Measurements from ENCODE around the gene PAPOLG. TPM values are rescaled to one million over a fixed set of nuclear protein-coding genes. Genes with fewer than 3 reads are reported as not detected.

The PAPOLG gene
- polyA plus RNA-seq (2013, experiment 1 of 2) = 10.3 TPM
- polyA plus RNA-seq (2013, experiment 2 of 2) = 10.4 TPM

DNA sequence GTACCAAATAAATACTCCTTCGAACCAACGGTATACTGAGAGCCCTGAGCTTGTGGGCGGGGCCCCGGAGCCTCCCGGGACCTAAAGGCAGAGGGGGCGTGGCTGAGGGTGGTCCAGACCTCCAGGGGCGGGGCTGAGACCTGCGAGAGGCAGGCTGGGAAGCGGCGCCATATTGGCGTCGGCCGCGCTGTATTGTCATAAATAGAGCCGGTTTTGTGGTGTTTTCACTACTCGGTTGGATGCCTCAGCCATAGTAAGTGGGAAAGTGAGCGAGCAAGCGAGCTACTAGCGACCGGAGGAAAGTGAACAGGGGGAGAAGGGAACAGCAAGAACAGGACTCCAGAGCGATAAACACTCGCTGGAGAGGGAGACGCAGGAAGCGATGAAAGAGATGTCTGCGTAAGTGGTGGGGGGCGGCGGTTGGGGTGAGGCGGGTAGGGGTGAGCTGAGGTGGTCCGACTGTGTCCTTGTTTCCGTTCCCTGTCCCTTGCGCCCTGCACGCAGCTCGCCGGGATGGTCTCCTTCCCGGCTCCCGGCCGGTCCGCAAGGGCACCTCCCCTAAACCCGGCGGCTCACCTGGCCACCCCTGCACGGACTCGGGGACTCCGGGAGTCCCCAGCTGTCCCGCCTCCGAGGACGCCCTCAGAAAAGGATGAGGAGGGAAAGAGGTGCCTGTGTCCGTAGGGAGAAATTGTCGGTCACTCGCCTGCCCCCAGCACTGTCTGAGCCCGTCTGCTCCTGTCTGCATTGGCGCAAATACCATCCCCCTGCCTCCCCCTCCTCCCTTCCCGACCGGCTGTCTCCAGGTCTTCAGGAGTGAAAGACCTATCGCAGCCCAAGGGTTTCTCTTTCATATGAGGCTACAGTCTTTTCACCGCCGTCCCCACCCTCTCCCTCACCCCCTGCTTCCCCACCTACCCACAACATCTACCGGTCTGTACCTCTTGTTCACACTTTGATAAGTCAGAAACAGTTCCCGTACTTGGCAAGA, at the start of gene PAPOLG:
PAPOLG (plus strand) TSS at position 172 of the 991 bp plus-strand sequence; CDS start at position 383, 211 bp downstream.
- Histone ChIP-seq H3K79me2 (ENCODE audit: control insufficient read depth, insufficient read depth, low read length) (peaks cover 22% of the 10 kb centered on the region), H3K4me1 (ENCODE audit: control insufficient read depth, low read depth, low read length) (peaks cover 2% of the 10 kb centered on the region), H3K4me3 (ENCODE audit: low read length) (peak within 1 kb of the TSS; percentile 97), H4K5ac (ENCODE audit: low read length) (no peak within 1 kb of the TSS), H3K18ac (ENCODE audit: low read length) (peak within 1 kb of the TSS; percentile 33), H3K4me2 (ENCODE audit: low read length) (peak within 1 kb of the TSS; percentile 22), H2AK5ac (ENCODE audit: low read length) (no peak within 1 kb of the TSS), H3K27me3 (ENCODE audit: insufficient read depth, low read length, poor library complexity) (no peaks in the 10 kb centered on the region), H2BK120ac (ENCODE audit: low read depth, low read length) (no peak within 1 kb of the TSS), H3K23ac (ENCODE audit: low read length) (no peak within 1 kb of the TSS), H2BK15ac (replicated peaks; ENCODE audit: low read depth) (no peak within 1 kb of the TSS), H4K8ac (ENCODE audit: low read depth, low read length) (no peak within 1 kb of the TSS), H3K4ac (ENCODE audit: low read depth, low read length) (no peak within 1 kb of the TSS), H3K9ac (ENCODE audit: low read length) (peak within 1 kb of the TSS; percentile 97), H3K56ac (ENCODE audit: low read length) (peak within 1 kb of the TSS; percentile 99), H3K36me3 (ENCODE audit: control insufficient read depth, insufficient read depth, low read length) (peaks cover 3% of the 10 kb centered on the region), H3K79me1 (ENCODE audit: low read length) (peaks cover 5% of the 10 kb centered on the region), H2BK5ac (ENCODE audit: low read length) (peak within 1 kb of the TSS; percentile 75), H3K27ac (ENCODE audit: low read depth, low read length) (peak within 1 kb of the TSS; percentile 84)
- DNase-seq = peak; percentile 96
- no CpG with 5 or more reads among the region's 58 CpGs for WGBS (ENCODE audit: extremely low coverage, insufficient coverage, low lambda C conversion rate)

DNA sequence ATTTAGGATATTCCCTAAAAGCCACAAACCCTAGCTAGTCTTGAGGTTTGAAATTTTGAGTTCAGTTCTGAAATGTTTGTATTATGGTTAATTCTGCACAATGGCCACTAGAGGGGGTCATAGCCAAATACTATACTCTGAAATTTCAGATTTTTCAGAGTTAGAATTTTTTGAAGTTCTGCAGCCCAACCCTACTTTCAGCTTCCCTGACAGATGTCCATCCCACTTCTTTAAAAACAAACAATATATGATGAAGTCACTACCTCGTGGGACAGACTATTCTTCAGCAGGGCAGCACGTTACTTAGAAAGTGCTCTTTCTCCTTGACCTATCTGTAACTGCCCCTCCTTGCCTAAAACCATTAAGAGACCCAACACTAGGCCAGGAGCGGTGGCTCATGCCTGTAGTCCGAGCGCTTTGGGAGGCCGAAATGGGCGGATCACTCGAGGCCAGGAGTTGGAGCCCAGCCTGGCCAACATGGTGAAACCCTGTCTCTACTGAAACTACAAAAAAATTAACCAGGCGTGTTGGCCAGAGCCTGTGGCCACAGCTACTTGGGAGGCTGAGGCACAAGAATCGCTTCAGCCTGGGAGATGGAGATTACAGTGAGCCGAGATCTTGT, 48.2 kb upstream of the PAPOLG start:
- WGBS (ENCODE audit: extremely low coverage, insufficient coverage, low lambda C conversion rate) = no CpG with 5 or more reads among the region's 11 CpGs
- Histone ChIP-seq H3K36me3 (ENCODE audit: control insufficient read depth, insufficient read depth, low read length) (no peaks in the 10 kb centered on the region), H3K18ac (ENCODE audit: low read length) (no peak overlapping the region), H4K8ac (ENCODE audit: low read depth, low read length) (no peak overlapping the region), H3K4me2 (ENCODE audit: low read length) (no peak overlapping the region), H3K9ac (ENCODE audit: low read length) (no peak overlapping the region), H3K27me3 (ENCODE audit: insufficient read depth, low read length, poor library complexity) (no peaks in the 10 kb centered on the region), H3K4ac (ENCODE audit: low read depth, low read length) (no peak overlapping the region), H3K23ac (ENCODE audit: low read length) (no peak overlapping the region), H2BK15ac (replicated peaks; ENCODE audit: low read depth) (no peak overlapping the region), H3K4me3 (ENCODE audit: low read length) (no peak overlapping the region), H3K79me1 (ENCODE audit: low read length) (no peaks in the 10 kb centered on the region), H3K56ac (ENCODE audit: low read length) (no peak overlapping the region), H2AK5ac (ENCODE audit: low read length) (no peak overlapping the region), H3K79me2 (ENCODE audit: control insufficient read depth, insufficient read depth, low read length) (no peaks in the 10 kb centered on the region), H3K27ac (ENCODE audit: low read depth, low read length) (no peak overlapping the region), H2BK5ac (ENCODE audit: low read length) (no peak overlapping the region), H3K4me1 (ENCODE audit: control insufficient read depth, low read depth, low read length) (no peaks in the 10 kb centered on the region), H2BK120ac (ENCODE audit: low read depth, low read length) (no peak overlapping the region), H4K5ac (ENCODE audit: low read length) (no peak overlapping the region)
- DNase-seq = peak; percentile 25

DNA sequence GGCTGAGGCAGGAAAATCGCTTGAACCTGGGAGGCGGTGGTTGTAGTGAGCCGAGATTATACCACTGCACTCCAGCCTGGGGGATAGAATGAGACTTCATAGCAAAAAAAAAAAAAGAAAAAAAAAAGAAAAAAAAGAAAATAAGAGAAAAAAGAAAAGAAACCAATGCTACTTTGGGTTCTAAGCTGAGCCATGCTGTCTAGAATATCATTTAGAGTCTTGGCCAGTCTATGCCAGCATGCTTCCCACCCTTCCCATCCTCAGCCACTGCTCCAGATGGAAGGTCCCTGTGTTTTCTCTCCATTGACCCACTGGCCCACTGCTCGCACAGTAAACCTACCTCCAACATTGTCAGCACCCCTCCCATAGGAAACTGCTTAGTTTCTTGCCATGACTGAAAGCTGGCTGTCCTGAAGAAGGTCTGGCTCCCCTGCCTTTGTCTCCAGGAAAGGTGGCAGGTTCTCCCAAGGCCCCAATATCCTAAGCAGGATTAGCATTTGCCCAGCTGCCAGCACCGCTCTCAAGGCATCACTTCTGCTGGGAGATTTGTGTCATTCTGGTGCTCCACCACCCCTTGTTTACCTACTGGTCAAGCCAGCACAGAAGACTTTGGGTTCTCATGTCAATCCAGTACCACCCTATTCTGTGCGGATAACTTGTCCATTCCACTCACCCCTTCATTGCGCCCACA, 47.3 kb upstream of the PAPOLG start:
- no peak overlapping the region for H3K4ac ChIP-seq (ENCODE audit: low read depth, low read length)
- no peak overlapping the region for H2BK5ac ChIP-seq (ENCODE audit: low read length)
- H3K56ac ChIP-seq (ENCODE audit: low read length) = no peak overlapping the region
- no peaks in the 10 kb centered on the region for H3K4me1 ChIP-seq (ENCODE audit: control insufficient read depth, low read depth, low read length)
- H2BK120ac ChIP-seq (ENCODE audit: low read depth, low read length) = no peak overlapping the region
- H2BK15ac ChIP-seq (replicated peaks; ENCODE audit: low read depth) = no peak overlapping the region
- no peaks in the 10 kb centered on the region for H3K79me1 ChIP-seq (ENCODE audit: low read length)
- H3K4me3 ChIP-seq (ENCODE audit: low read length) = no peak overlapping the region
- H4K5ac ChIP-seq (ENCODE audit: low read length) = no peak overlapping the region
- H3K79me2 ChIP-seq (ENCODE audit: control insufficient read depth, insufficient read depth, low read length) = no peaks in the 10 kb centered on the region
- H3K36me3 ChIP-seq (ENCODE audit: control insufficient read depth, insufficient read depth, low read length) = no peaks in the 10 kb centered on the region
- no peak overlapping the region for H3K23ac ChIP-seq (ENCODE audit: low read length)
- no peak for DNase-seq
- no peak overlapping the region for H3K18ac ChIP-seq (ENCODE audit: low read length)
- H3K27ac ChIP-seq (ENCODE audit: low read depth, low read length) = no peak overlapping the region
- no peak overlapping the region for H3K9ac ChIP-seq (ENCODE audit: low read length)
- no CpG with 5 or more reads among the region's 7 CpGs for WGBS (ENCODE audit: extremely low coverage, insufficient coverage, low lambda C conversion rate)
- no peak overlapping the region for H4K8ac ChIP-seq (ENCODE audit: low read depth, low read length)
- H3K4me2 ChIP-seq (ENCODE audit: low read length) = no peak overlapping the region
- H3K27me3 ChIP-seq (ENCODE audit: insufficient read depth, low read length, poor library complexity) = no peaks in the 10 kb centered on the region
- no peak overlapping the region for H2AK5ac ChIP-seq (ENCODE audit: low read length)

DNA sequence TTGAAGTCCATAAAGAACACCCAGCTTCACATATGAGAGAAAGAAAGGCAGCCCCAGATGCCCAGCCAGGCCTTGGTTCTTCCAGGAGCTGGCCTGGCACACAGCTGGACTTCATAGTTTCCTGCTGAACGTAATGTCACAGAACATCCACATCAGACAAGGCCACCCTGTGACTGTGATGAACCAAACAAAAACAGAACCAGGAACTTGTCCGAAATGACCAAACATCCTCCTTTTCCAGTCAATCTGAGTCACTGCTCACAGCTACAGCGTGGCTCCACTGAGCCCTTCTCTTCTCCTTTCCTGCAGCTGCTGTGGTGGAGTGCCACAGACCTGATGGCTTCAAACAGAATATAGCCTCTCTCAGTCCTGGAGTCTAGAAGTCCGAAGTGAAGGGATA, 45.4 kb upstream of the PAPOLG start:
- no CpG with 5 or more reads among the region's 4 CpGs for WGBS (ENCODE audit: extremely low coverage, insufficient coverage, low lambda C conversion rate)
- Histone ChIP-seq H2BK120ac (ENCODE audit: low read depth, low read length) (no peak overlapping the region), H3K4ac (ENCODE audit: low read depth, low read length) (no peak overlapping the region), H3K36me3 (ENCODE audit: control insufficient read depth, insufficient read depth, low read length) (no peaks in the 10 kb centered on the region), H3K18ac (ENCODE audit: low read length) (no peak overlapping the region), H3K56ac (ENCODE audit: low read length) (no peak overlapping the region), H2BK15ac (replicated peaks; ENCODE audit: low read depth) (no peak overlapping the region), H3K23ac (ENCODE audit: low read length) (no peak overlapping the region), H3K4me3 (ENCODE audit: low read length) (no peak overlapping the region), H3K79me2 (ENCODE audit: control insufficient read depth, insufficient read depth, low read length) (no peaks in the 10 kb centered on the region), H2AK5ac (ENCODE audit: low read length) (no peak overlapping the region), H4K8ac (ENCODE audit: low read depth, low read length) (no peak overlapping the region), H3K4me1 (ENCODE audit: control insufficient read depth, low read depth, low read length) (no peaks in the 10 kb centered on the region), H2BK5ac (ENCODE audit: low read length) (no peak overlapping the region), H4K5ac (ENCODE audit: low read length) (no peak overlapping the region), H3K27me3 (ENCODE audit: insufficient read depth, low read length, poor library complexity) (no peaks in the 10 kb centered on the region), H3K4me2 (ENCODE audit: low read length) (no peak overlapping the region), H3K9ac (ENCODE audit: low read length) (no peak overlapping the region), H3K27ac (ENCODE audit: low read depth, low read length) (no peak overlapping the region), H3K79me1 (ENCODE audit: low read length) (no peaks in the 10 kb centered on the region)
- no peak for DNase-seq

DNA sequence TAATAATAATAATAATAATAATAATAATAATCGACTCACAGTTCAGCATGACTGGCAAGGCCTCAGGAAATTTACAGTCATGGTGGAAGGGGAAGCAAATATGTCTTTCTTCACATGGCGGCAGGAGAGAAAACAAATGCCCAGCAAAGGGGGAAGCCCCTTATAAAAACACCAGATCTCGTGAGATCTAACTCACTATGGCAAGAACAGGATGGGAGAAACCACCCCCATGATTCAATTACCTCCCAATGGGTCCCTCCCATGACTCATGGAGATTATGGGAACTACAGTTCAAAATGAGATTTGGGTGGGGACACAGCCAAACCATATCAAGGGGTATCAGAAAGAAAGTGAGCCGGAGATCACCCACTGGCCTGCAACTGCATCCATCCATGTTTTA, 40.5 kb upstream of the PAPOLG start:
- H3K56ac ChIP-seq (ENCODE audit: low read length) = no peak overlapping the region
- H3K9ac ChIP-seq (ENCODE audit: low read length) = no peak overlapping the region
- no peak overlapping the region for H3K27ac ChIP-seq (ENCODE audit: low read depth, low read length)
- H2BK120ac ChIP-seq (ENCODE audit: low read depth, low read length) = no peak overlapping the region
- no peak overlapping the region for H4K8ac ChIP-seq (ENCODE audit: low read depth, low read length)
- H3K4ac ChIP-seq (ENCODE audit: low read depth, low read length) = no peak overlapping the region
- no peaks in the 10 kb centered on the region for H3K27me3 ChIP-seq (ENCODE audit: insufficient read depth, low read length, poor library complexity)
- H3K36me3 ChIP-seq (ENCODE audit: control insufficient read depth, insufficient read depth, low read length) = no peaks in the 10 kb centered on the region
- H3K18ac ChIP-seq (ENCODE audit: low read length) = no peak overlapping the region
- H3K4me1 ChIP-seq (ENCODE audit: control insufficient read depth, low read depth, low read length) = no peaks in the 10 kb centered on the region
- no peaks in the 10 kb centered on the region for H3K79me2 ChIP-seq (ENCODE audit: control insufficient read depth, insufficient read depth, low read length)
- WGBS (ENCODE audit: extremely low coverage, insufficient coverage, low lambda C conversion rate) = no CpG with 5 or more reads among the region's 4 CpGs
- no peaks in the 10 kb centered on the region for H3K79me1 ChIP-seq (ENCODE audit: low read length)
- H2BK5ac ChIP-seq (ENCODE audit: low read length) = no peak overlapping the region
- H2BK15ac ChIP-seq (replicated peaks; ENCODE audit: low read depth) = no peak overlapping the region
- no peak overlapping the region for H3K4me2 ChIP-seq (ENCODE audit: low read length)
- H2AK5ac ChIP-seq (ENCODE audit: low read length) = no peak overlapping the region
- no peak overlapping the region for H3K23ac ChIP-seq (ENCODE audit: low read length)
- H4K5ac ChIP-seq (ENCODE audit: low read length) = no peak overlapping the region
- H3K4me3 ChIP-seq (ENCODE audit: low read length) = no peak overlapping the region
- DNase-seq = no peak

Data from mesendoderm (in vitro differentiated cells).